ENCODE measurements around the gene SUCLG2.

DNA sequence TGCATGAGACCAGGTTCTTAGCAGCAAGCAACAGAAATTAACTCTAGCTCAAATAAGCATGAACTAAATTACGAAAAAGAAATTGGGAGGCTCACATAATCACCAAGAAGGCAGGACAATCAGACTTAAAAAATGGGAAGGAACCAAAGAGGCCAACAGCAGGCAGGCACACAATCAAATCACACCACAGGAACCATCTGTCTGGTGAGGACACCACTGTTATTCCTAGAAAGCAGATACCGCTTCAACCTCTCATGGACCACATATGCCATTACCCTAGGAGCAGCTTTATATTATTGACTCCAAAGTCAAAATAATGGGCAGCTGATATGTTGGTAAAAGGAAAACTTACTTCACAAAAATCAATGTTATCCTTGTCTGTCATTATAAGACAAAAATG, 51.6 kb downstream of the SUCLG2 start:
- TF ChIP-seq POLR2A (IDR thresholded peaks at IDR 0.05; ENCODE audit: low read length) = no peak
- no peak for TF ChIP-seq GATA1 (IDR thresholded peaks at IDR 0.05; ENCODE audit: low read depth, low read length)

All from erythroblast (primary cell).